Measurements from ENCODE around the gene ZNF541.

The ZNF541 gene, protein sequence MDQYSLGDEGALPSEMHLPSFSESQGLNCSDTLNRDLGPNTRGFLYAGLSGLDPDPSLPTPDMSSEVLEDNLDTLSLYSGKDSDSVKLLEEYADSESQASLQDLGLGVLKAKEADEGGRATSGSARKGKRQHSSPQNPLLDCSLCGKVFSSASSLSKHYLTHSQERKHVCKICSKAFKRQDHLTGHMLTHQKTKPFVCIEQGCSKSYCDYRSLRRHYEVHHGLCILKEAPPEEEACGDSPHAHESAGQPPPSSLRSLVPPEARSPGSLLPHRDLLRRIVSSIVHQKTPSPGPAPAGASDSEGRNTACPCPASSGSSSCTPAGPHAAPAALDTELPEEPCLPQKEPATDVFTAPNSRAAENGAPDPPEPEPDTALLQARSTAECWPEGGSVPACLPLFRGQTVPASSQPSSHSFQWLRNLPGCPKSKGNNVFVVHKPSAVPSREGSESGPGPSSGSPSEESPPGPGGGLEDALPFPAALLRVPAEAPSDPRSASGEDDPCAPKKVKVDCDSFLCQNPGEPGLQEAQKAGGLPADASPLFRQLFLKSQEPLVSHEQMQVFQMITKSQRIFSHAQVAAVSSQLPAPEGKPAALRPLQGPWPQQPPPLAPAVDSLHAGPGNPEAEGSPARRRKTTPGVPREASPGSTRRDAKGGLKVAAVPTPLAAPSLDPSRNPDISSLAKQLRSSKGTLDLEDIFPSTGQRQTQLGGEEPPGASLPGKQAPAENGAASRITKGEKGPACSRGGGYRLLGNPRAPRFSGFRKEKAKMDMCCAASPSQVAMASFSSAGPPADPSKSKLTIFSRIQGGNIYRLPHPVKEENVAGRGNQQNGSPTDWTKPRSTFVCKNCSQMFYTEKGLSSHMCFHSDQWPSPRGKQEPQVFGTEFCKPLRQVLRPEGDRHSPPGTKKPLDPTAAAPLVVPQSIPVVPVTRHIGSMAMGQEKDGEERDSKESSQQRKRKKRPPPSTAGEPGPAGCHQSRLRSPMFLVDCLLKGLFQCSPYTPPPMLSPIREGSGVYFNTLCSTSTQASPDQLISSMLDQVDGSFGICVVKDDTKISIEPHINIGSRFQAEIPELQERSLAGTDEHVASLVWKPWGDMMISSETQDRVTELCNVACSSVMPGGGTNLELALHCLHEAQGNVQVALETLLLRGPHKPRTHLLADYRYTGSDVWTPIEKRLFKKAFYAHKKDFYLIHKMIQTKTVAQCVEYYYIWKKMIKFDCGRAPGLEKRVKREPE (N-terminal part only)

DNA sequence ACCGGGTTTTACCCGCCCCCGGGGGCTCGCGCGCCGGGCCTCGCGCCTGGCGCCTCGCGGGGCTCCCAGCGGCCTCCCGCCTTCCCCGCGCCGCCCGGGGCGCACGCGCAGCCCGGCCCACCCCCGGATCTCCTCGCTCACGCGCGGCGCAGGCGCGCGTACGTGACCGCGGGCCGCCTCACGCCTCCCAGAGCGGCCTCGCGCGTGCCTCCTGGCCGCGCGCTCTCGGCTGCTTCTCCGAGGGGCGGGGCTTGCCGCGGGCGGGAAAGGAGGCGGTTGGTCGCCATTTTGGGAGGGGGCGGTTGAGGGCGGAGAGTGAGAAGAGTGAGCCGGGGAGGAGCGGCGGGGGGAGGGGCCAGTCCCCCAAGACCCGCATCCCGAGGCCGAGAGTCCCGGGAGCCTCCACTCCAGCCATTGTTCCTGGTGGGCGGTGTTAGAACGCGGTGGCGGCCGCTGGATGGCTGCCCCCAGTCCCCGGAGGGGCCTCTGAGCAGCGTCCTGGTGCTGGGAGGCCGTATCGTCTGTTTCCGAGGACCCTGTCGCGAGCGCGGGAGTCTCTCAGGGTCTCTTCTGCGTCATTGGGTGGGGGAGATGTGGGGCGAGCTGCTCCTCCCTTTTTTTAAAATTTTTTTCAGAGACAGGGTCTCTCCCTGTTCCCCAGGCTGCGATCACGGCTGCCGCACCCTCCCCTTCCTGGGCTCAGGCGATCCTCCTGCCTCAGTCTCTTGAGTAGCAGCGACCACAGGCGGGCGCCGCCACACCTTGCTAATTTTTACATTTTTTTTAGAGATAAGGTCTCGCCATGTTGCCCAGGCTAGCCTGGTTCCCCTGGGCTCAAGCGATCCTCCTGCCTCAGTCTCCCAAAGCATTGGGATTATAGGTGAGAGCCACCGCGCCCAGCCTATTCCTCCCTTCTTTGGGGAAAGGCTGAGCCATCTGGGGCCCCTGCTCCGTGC is at the start of gene ZNF541:
ZNF541 (minus strand) TSS at position 78 of the 956 bp plus-strand sequence. CDS start 17,292 bp downstream, outside the sequence.
- DNase-seq, result no peak

DNA sequence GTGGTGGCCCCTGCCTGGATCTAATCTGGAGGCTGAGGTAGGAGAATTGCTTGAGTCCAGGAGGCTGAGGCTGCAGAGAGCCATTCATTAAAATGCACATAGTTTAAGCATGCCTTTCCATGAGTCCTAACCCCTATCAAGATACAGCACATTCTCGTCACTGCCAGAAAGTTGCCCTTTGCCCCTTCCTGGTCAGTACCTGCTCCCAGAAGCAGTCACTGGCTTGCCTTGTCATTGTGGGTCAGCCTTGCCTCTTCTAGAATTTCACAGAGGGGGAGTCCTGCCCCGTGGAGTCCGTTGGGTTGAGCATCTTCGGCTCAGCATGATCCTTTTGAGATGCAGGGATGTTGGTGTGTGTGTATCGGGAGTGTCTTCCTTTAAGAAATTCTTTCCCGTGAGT is 46.8 kb upstream of the ZNF541 start:
- DNase-seq, result no peak

DNA sequence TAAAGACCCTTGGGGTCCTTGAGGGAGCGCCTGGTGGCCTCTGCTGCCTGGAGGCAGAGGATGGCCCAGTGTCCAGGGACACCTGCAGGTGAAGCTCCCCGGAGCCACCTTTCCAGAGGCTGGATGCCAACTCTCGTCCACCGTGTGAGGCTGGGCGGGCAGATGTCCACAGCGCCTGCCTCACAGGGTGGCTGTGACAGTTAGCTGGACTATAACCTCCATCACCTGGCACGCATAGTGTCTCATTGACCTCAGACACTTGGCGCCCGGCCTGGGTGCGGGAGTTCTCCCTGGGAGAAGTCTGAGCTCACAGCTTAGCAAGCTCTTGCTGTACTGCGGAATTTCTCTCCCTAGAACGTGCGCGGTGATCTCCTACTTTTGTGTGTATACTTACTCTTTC is 45.8 kb upstream of the ZNF541 start:
- DNase-seq, result no peak

DNA sequence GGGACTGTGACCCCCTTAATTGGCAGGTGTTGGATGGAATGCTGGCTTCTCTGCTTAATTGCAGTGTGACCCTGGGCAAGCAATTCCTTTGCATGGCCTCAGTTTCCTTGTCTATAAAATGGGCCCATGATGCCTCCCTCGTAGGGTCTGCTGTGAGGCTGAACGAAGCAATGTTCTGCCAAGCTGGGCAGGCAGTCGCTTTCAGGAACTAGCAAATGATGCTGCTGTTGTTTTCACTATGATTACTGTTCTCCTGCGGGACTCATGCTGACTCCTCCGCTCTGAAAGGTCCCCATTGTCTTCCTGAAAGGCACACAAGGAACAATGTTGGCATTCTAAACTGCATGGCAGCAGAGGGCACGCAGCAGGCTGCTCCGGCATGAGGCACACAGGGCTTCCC is 42.8 kb upstream of the ZNF541 start:
- no peak for DNase-seq

DNA sequence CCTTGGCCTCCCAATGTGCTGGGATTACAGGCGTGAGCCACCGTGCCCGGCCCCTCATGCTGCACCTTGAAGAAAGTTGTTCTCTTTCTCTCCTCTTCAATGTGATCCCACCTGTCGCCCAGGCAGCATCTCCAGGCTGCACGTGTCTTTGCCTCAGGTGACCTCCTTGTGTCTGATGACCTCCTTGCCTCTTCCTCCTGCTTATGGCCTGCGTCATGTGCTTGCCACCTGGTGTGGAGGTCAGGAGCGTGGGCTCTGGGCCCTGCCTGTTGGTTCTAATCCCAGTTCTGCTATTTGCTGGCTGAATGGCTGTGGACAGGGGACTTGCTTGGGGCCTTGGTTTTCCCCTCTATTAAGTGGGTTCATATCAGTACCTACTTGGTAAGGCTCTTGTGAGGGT is 42.3 kb upstream of the ZNF541 start:
- no peak for DNase-seq

DNA sequence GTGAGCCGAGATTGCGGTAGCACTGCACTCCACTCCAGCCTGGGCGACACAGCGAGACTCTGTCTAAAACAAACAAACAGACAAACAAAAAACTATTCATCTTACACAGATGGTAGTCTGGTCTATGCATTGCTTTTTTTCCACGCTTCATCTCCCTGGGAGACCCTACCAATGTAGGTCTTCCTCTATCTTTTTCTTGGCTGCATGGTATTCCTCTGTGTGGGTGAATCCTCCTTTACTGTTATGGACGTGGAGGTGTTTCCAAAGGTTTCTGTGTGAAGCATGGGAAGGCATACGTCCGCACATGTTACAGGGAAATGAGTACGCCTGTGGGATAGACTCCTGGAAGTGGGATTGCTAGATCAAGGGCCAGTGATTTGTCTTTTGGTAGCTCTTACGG is 41.6 kb upstream of the ZNF541 start:
- no peak for DNase-seq

DNA sequence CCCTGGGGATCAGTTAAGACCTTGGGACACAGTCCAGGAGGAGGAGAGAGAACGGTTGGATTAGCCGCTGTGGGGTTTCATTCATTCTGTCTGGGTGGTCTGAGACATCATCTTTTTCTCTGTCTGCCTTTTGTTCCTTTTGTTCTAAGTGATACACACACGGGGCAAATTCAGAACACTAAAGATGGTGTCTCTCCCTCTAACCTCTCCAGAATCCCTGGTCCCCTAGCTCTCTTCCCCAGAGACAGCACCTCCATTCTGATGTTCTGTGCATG is 41.0 kb upstream of the ZNF541 start:
- no peak for DNase-seq

DNA sequence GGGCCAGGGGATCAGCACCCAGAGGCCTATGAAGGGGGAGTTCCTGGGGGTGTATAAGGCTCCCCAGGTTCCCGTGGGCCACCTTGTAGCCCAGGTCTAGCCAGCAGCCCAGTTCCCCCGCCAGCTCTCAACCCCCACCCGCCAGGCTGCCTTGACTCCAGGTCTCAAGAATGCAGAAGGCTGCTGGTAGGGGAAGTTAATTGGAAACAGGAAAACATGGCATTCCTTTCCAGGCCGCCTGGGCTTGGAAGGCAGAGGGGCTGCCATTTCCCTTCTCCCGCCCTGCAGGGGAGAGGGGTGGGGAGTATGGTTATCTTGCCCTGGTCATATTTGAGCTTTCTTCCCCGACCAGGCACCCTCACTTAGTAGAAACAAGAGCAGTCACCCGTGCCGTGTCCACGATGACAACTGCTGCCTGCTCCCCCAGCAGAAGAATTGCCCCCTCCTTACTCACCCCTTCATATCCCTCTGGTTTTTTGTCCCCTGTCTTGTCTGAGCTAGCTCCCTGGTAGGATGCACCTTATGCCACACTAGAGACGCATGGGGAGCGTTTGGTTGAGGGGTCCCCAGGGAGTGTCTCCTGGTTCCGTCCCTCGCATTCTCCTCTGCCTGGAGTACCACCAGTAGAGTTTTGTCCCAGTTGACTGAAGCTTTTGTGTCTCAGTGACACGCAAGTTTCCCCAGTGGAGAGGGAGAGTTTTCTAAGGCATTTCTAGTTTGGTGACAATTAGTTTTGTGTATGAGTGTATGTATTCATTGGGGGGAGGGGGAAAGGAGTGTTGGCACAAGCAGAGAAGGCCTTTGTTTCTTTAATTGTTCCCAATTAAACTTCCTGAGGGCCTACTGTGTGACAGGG is 40.4 kb upstream of the ZNF541 start:
- DNase-seq, result peak; percentile 40

DNA sequence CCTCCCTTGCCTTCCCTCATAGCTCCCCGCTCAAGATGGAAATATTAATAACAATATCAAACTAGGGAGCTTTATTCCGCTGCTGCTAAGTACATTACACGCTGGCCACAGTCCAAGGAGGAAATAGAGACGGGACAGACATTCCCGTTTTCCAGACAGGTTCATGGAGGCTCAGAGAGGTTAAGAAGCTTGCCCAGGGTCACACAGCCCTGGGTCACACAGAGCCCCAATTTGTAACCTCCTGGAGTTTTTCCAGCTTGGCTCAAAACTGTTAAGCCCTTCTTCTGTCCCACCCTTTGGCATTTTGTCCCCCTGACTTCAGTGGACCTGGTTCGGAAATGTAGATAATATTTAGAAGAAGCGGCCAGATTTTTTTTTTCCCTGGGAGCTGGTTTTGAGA is 38.0 kb upstream of the ZNF541 start:
- DNase-seq, result no peak

DNA sequence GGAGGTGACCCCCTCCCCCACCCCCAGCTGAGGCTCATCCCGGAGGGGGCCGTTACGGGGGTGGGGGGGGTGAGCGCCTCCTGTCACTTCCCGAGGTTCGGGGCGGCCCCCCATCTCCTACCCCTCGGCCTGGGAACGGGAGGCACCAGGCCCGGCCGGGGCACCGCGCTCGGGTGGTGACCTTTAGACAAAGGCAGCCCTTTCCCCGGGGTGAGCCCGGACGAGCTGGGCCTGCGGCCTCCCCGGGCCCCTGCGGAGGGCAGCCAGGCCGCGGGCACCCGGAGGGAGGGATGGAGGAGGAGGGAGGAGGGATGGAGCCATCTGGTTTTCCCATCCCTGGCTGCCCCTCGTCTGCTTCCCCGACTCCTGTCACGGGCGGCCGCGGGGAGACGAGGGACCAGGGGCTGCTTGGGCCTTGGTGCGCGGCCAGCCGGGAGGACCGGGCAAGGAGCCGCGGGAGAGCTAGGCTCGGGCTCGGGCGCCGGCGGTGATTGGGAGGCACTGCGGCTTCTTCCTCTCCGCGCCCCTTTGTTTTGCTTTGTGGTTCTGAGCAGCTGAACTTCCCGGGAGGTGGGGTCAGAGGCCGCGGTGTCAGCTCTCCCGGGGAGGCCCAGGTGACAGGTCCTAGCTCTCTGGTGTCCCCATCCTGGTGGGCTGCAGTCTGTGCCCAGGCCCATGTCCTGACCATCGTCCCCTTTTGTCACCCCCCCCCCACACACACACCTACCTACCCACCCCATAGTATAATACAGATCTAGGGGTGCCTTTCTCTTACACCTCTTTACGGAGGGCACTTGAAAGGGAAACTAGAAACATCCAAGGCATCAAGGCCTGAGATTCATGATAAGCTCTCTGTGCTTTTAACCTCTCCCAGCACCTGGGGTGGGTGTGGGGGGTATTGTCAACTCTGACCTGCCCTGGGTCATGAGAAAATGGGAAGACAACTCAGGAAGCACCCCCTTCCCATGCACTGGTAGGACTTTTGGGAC is 37.3 kb upstream of the ZNF541 start:
- no peak for DNase-seq

DNA sequence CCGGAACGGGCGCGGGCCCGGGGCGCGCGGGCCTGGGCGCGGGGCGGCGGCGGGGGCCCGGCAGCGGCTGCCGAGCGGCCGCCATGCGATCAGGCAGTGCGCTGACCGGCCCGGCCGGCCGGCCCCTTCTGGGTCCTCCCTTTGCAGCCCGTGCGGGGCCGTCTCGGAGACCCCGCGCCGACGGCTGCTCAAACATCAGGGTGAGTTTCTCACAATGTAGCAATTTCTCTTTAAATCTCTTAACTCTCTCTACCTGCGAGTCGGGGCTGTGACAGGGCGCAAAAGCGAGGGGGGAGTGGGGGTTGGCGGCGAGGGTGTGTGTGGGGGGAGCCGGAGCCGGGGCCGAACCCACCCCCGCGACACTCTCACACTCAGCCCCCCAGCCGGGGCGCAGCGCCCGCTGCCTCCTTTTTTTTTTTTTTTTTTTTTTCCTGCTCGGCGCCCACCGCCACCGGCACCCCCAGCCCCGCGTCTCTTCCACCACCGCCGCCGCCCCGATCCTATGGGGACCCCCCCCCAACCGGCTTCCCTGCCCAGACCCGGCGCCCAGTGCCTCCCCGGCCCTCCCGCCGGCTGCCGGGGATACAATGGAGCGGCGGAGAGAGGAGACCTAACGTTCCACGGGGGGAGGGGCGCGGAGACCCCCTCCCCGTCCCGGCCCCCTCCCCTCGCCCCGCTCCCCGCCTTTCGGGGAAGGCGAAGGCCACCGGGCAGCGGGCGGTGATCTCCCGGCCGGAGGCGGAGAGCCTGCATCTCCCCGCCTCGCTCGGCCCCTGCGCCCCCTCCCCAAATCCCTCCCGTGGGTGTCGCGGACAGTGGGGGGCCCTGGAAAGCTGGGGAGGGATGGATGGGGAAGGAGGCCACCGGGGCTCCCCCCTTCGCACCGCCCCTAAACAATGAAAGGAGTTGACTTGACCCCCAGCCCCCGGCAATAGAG is 36.3 kb upstream of the ZNF541 start, which contains the start of gene BICRA:
BICRA (plus strand) TSS at position 166 of the 937 bp plus-strand sequence. CDS start 64,441 bp downstream, outside the sequence.
- peak; percentile 89 for DNase-seq

DNA sequence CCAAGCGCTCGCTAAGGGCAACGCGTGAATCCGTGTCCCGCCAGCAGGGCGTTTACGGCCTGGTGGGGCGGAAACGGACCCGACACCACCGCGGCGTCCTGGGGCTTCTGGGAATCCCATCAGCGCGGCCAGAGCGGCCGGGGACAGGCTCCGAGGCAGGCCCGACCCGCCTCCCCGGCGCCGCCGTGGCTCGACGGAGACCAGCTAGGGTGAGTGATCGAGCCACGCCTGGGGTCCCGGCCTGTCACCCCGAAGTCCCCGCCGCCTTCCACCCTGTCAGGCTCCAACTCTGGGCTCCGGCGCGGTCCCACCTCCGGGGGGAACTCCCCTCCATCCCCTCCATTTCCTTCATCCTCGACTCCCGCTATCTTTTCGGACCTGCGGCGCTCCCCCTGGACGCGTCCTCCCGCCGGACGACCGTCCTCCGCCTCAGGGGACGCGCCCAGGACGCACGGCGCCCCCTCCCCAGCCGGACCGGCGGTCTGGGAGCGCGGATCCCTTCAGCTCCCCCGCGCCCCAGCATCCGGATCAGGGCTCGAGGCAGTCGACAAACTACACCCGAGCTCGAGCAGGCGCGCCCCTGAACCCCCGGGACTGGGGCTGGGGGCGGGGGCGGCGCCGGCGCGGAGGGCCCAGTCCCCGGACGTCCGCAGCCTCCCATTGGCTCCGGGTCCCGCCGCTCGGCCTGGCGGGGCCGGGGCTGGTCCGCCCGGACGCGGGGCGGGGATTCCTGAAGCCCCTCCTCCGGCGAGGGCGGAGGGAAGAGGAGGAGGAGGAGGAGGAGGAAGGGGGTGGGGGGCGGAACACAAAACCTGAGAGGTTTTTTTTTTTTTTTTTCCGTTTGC is 35.3 kb upstream of the ZNF541 start:
- DNase-seq, result peak; percentile 96

DNA sequence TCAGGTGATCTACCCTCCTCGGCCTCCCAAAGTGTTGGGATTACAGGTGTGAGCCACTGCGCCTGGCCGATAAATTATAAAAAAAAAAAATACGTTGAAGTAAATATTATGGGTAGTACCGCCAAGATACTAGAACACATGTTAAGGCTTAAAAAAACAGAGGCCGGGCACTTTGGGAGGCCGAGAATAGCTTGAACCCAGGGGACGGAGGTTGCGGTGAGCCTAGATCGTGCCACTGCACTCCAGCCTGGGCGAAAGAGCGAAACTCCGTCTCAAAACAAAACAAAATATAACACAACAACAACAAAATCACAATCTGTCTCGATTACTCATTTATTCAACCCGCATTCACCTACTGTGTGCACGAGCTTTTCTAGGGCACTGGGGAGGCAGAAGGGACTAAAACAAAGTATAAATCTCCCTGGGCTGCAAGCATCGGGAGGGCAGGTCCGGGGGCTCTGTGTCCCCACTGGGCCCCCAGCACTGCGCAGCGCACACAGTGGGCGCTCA is 34.7 kb upstream of the ZNF541 start:
- DNase-seq, result no peak

DNA sequence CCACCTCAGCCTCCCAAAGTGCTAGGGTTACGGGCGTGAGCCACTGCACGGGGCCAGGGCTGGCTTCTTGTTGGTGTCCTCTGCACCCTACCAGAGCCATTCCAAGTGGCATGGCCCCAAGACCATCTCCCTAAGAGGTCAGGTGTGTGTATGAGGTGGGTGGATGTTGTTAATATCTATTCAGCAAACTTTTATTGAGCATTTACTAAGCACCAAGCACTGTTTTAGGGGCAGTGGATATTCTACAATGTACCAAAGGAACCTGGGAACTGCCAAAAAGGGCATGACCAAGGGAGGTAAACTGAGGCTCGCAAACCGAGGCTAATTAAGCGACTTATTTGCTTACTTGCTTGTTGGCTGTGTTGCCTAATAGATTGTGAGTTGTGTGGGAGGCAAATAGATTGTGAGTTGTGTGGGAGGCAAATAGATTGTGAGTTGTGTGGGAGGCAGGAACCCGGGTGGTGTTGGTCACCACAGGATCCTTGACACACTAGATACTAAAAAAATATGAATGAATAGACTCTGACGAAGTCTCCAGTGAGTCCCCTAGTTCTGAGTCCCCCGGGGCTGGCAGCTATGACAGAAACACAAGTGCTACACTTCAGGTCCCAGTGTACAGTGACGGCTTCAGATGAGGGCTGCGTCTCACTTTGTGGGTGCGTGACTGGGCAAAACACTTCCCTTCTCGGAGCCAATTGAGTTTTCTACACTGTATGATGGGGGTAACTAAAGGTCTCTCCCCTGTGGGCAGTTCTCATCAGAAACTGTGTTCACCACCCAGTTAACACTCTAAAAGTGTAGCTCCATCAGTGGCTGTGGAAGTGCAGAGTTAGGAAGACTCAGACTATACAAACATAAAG is 31.0 kb upstream of the ZNF541 start:
- DNase-seq, result peak; percentile 19

DNA sequence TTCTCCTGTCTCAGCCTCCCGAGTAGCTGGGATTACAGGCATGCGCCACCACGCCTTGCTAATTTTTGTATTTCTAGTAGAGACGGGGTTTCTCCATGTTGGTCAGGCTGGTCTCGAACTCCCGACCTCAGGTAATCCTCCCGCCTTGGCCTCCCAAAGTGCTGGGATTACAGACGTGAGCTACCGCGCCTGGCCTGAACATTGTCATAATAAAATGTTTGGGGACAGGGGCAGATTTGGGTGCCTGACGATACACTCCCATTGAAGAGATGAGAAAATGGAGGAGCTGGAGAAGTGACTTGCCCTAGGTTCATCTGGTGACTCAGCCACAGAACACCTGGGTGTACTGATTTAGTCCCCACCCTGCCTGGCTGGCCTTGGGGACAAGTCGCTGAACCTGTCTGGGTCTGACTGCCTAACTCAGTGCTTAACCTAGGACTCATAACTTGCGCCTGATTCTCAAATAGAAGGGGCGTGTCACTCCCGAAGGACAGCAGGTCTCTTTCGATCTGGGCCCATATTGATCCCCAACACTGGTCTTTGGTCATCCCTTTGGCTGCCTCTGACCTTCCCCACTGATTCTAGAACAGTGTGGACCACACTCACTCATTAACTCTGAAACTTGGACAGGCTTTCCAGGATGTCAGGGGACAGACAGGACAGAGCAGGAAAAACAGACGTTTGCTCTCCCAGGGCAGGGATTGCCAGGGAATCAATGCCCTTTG is 28.4 kb upstream of the ZNF541 start:
- DNase-seq, result no peak
